Activated T-helper 2 cell treated with anti-CD3 and anti-CD28 coated beads, Interferon-gamma antibody, Interleukin-2, Interleukin-4, amounts not matched to agents 10 μg/mL and 5 μg/mL and 100 μg/mL, durations not matched to agents 14 hours and 24 hours and 36 hours (primary cell): ENCODE data around the gene S100A5. TPM values are rescaled to one million over a fixed set of nuclear protein-coding genes. Genes with fewer than 3 reads are reported as not detected.
"Not testable (repeated sequence)": the region's sequence is repeated elsewhere in the genome, so short reads cannot be mapped to it uniquely, and the experiment has no call there.

ENCODE experiments used
- DNase-seq: peaks from one replicate; pipeline ENCODE4 v3.0.0; 2021; ENCODE audit warnings: low spot score
- H3K27ac Mint-ChIP-seq: one replicate; pipeline ENCODE4 v1.8.0; 2021; ENCODE audit warnings: mixed read lengths
- H3K27me3 Mint-ChIP-seq: one replicate; pipeline ENCODE4 v1.8.0; 2021; ENCODE audit warnings: low read depth, mixed read lengths
- H3K36me3 Mint-ChIP-seq: one replicate; pipeline ENCODE4 v1.8.0; 2021; ENCODE audit warnings: low read depth, mixed read lengths
- H3K4me1 Mint-ChIP-seq: one replicate; pipeline ENCODE4 v1.8.0; 2021; ENCODE audit warnings: low read depth, mixed read lengths
- H3K4me3 Mint-ChIP-seq: one replicate; pipeline ENCODE4 v1.8.0; 2021; ENCODE audit warnings: low read depth, mild to moderate bottlenecking, moderate library complexity, mixed read lengths
- H3K9me3 Mint-ChIP-seq: one replicate; pipeline ENCODE4 v1.8.0; 2021; ENCODE audit warnings: mixed read lengths
- intact Hi-C: fragments of 100-400 bp; cut with micrococcal nuclease; formaldehyde crosslinking; loops from one replicate; pipeline ENCODE4 v1.15.1; 2023
- total RNA-seq: library from RNA; stranded (reverse); gene quantifications from 2 replicates; pipeline ENCODE4 v1.2.3, GENCODE V29; 2022

Gene S100A5, protein sequence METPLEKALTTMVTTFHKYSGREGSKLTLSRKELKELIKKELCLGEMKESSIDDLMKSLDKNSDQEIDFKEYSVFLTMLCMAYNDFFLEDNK
- 1.8 and 2.4 TPM in 2 replicates for total RNA-seq

DNA sequence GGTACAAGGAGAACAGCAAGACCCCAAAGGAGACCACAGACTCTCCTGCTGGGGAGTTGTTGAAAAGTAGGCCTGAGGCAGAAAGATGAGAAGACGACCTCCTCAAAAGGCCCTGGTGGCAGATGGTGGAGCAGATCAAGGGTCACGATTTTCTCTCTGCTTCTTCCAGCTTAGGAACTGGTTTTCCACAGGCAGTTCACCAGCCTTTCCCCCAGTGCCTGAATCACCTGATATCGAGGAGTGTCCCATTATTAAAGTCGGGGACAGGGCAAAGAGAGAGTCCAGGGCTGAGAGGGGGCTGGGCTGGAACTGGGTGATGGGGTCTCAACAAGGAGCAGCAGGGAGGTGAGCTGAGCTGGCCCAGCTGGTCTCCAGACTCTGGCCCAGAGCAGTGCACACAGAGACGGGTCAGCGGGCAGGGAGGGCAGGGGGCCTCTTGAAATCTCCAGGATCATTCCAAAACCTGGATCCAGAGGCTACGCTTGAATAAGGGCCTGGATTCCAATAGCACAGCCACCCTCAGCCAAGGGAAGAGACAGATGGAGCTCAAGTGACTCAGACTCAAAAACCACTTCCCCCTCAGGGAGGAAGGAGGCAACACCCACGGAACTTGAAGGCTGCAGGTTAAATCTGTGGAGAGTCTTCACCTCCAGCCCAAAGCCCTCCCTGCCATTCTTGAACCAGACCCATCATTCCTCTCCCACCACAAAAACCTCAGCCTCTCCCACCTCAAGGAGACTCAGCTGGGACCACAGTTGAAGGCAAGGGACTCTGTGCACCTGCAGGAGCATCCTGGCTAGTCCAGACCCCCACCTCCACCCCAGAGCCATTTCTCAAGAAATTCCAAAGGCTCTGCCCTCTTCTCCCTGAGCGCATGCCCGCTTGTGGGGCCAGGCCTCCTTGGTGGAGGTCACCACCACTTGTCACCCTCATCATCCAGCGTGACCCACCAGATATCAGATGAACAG is at the start of gene S100A5:
TSS of gene S100A5 (minus strand) at position 541 of the 968 bp plus-strand sequence. CDS start 743 bp downstream, outside the sequence.
- Mint-ChIP-seq H3K27ac (peak within 1 kb of the TSS; percentile 89), H3K36me3 (peaks cover 33% of the 10 kb centered on the region), H3K4me1 (peaks cover 67% of the 10 kb centered on the region), H3K9me3 (no peaks in the 10 kb centered on the region), H3K4me3 (peak within 1 kb of the TSS; percentile 56), H3K27me3 (no peaks in the 10 kb centered on the region)
- DNase-seq, result peak; percentile 49
- intact Hi-C loops, result loop anchor here (10.0 kb wide), 1 partner anchor 424 kb away; the partner anchor contains the start of genes CREB3L4 and SLC39A1

DNA sequence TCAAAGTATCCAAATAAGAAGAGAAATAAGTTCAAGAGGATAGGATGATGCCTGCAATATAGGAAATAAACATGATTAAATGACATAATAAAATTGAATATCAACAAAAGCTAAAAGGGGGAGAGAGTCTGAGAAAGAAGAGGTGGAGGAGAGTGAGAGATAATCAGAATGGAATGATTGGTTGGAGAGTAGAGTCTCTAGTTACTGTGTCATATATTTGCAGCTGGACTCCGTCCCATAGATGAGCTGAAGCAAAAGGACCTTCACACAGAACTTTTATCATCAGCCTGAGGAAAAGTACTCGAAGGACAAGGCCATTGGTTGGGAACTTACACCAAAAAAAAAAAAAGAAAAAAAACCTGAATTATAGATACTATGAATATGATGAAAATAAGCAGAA is 47.7 kb upstream of the S100A5 start:
- no peak for DNase-seq
- Mint-ChIP-seq H3K27me3 (peaks cover 14% of the 10 kb centered on the region), H3K4me3 (no peak overlapping the region), H3K9me3 (no peaks in the 10 kb centered on the region), H3K27ac (no peak overlapping the region), H3K4me1 (no peaks in the 10 kb centered on the region), H3K36me3 (no peaks in the 10 kb centered on the region)
- intact Hi-C loops, result no loop called here

DNA sequence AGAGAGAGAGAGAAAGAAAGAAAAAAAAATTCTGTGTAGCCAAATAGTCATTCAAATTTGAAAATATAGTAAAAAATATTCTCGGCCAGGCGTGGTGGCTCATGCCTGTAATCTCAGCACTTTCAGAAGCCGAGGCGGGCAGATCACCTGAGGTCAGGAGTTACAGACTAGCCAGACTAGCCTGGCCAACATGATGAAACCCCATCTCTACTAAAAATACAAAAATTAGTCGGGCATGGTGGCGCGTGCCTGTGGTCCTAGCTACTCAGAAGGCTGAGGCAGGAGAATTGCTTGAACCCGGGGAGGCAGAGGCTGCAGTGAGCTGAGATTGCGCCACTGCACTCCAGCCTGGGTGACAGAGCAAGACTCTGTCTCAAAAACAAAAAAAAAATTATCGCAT is 47.3 kb upstream of the S100A5 start:
- peaks cover 14% of the 10 kb centered on the region for H3K27me3 Mint-ChIP-seq
- H3K36me3 Mint-ChIP-seq, DNase-seq, intact Hi-C loops, H3K9me3 Mint-ChIP-seq, H3K27ac Mint-ChIP-seq, H3K4me3 Mint-ChIP-seq, H3K4me1 Mint-ChIP-seq: not testable (repeated sequence)

DNA sequence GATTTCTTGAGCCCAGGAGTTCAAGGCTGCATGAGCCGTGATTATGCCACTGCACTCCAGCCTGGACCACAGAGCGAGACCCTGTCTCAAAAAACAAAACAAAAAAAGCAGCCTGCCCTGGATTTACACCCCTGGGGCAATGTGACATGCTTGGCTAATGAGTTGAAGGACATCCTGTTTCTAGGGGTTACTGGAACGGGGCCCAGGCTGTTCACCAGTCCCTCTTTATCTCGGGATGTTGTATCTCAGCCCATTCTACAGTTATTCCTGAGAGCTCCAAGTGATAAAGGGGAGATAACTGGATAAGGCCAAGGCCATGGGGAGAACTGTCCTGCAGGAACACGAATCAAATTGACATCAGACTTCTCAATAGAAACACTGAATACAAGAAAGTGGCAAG is 46.6 kb upstream of the S100A5 start:
- Mint-ChIP-seq H3K27ac (no peak overlapping the region), H3K36me3 (no peaks in the 10 kb centered on the region), H3K9me3 (no peaks in the 10 kb centered on the region), H3K4me3 (no peak overlapping the region), H3K27me3 (peaks cover 14% of the 10 kb centered on the region), H3K4me1 (no peaks in the 10 kb centered on the region)
- intact Hi-C loops, result no loop called here
- no peak for DNase-seq

DNA sequence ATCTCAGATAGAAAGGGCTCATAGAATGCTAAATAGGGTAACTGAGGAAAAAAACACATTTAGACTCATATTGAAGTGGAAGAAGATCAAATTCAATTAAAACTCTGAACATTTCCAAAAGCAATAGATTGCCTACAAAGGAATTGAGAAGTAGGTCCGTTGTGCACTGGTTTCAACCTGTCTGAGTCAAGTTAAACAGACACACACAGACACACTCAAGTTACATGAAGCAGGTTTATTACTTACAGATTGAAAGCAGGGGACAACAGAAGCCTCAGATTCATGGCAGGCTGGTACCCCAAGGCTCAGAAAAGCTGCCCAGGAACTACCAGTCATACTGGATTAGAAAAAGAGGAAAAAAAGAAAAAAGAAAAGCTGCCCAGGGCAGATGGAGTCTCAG is 45.6 kb upstream of the S100A5 start:
- H3K27me3 Mint-ChIP-seq, result peaks cover 14% of the 10 kb centered on the region
- DNase-seq, result no peak

DNA sequence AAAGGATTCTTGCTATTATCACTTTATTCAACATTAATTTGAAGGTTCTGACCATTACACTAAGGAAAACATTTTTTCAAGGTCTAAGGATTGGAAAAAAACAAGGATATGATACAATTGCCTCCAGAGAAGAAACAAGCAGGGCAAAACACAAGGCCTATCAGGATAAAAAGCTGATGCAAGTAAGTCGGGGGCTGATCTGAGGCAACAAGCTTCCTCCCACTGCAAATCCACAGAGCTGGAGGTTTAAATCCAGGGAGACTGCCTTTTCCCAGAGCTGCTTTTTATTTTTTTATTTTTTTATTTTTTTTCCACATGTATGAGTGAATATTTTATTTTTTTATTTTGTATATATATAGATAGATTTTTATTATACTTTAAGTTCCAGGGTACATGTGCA is 44.3 kb upstream of the S100A5 start:
- H3K4me1 Mint-ChIP-seq, result no peaks in the 10 kb centered on the region
- intact Hi-C loops, result no loop called here
- no peak overlapping the region for H3K4me3 Mint-ChIP-seq
- no peaks in the 10 kb centered on the region for H3K36me3 Mint-ChIP-seq
- H3K9me3 Mint-ChIP-seq, result no peaks in the 10 kb centered on the region
- peaks cover 14% of the 10 kb centered on the region for H3K27me3 Mint-ChIP-seq
- DNase-seq, result no peak
- no peak overlapping the region for H3K27ac Mint-ChIP-seq

More for the DNA sequence above, 45.6 kb upstream of the S100A5 start:
- Mint-ChIP-seq H3K36me3 (no peaks in the 10 kb centered on the region), H3K4me3 (no peak overlapping the region), H3K9me3 (no peaks in the 10 kb centered on the region), H3K27ac (no peak overlapping the region), H3K4me1 (no peaks in the 10 kb centered on the region)
- intact Hi-C loops, result no loop called here

DNA sequence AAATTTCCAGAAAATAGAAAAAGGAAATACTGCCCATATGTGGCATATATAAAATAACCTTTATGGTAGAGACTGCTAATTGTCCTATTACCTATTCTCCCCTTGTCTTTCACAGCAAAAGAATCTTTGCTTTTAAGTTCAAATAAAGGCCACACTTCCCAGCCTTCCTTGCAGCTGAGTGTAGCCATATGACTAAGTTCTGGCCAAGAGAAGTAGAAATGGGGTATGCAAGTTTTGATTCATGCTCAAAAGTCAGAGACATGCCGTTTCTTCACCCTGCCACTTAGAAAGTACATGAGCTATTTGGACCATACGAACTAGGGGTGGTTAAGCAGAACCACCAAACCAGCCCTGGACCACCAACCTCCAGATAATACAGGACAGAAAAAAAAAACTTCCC is 43.2 kb upstream of the S100A5 start:
- Mint-ChIP-seq H3K9me3 (no peaks in the 10 kb centered on the region), H3K27me3 (peaks cover 17% of the 10 kb centered on the region), H3K36me3 (no peaks in the 10 kb centered on the region), H3K27ac (no peak overlapping the region), H3K4me1 (no peaks in the 10 kb centered on the region), H3K4me3 (no peak overlapping the region)
- DNase-seq, result no peak
- intact Hi-C loops, result no loop called here

DNA sequence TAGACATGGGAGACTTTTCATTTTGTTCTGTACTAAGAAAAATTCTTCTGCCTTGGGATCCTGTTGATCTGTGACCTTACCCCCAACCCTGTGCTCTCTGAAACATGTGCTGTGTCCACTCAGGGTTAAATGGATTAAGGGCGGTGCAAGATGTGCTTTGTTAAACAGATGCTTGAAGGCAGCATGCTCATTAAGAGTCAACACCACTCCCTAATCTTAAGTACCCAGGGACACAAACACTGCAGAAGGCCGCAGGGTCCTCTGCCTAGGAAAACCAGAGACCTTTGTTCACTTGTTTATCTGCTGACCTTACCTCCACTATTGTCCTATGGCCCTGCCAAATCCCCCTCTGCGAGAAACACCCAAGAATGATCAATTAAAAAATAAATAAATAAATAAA is 42.8 kb upstream of the S100A5 start:
- DNase-seq, H3K36me3 Mint-ChIP-seq, H3K4me3 Mint-ChIP-seq, H3K4me1 Mint-ChIP-seq, H3K9me3 Mint-ChIP-seq, H3K27ac Mint-ChIP-seq, intact Hi-C loops: not testable (repeated sequence)
- peaks cover 21% of the 10 kb centered on the region for H3K27me3 Mint-ChIP-seq

DNA sequence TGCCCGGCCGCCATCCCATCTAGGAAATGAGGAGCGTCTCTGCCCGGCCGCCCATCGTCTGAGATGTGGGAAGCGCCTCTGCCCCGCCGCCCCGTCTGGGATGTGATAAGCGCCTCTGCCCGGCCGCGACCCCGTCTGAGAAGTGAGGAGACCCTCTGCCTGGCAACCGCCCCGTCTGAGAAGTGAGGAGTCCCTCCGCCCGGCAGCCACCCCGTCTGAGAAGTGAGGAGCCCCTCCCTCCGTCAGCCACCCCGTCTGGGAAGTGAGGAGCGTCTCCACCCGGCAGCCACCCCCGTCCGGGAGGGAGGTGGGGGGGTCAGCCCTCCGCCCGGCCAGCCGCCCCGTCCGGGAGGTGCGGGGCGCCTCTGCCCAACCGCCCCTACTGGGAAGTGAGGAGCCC is 42.1 kb upstream of the S100A5 start:
- H3K4me1 Mint-ChIP-seq, H3K27ac Mint-ChIP-seq, intact Hi-C loops, H3K36me3 Mint-ChIP-seq, H3K9me3 Mint-ChIP-seq, H3K4me3 Mint-ChIP-seq, DNase-seq: not testable (repeated sequence)
- peaks cover 28% of the 10 kb centered on the region for H3K27me3 Mint-ChIP-seq

DNA sequence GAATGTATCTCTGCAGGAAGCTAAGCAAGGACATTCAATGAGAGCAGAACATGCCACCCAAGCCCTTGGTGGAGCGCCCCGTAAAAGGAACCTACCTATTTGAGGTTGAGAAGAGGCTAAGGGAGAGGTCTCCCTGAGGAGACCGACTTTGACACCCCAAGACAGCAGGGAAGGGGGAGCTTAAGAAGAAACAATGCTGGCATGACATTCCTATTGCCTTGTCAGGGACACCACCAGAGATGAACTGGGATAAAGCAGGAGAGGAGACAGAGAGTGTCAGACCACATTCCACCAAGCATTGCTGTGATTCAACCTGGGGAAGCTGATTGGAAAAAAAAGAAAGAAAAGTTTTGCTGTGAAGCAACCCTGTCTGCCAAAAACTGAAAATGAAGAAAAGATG is 38.2 kb upstream of the S100A5 start:
- Mint-ChIP-seq H3K27me3 (peaks cover 25% of the 10 kb centered on the region), H3K4me3 (no peak overlapping the region), H3K9me3 (no peaks in the 10 kb centered on the region), H3K27ac (no peak overlapping the region), H3K36me3 (no peaks in the 10 kb centered on the region), H3K4me1 (no peaks in the 10 kb centered on the region)
- DNase-seq, result no peak
- intact Hi-C loops, result no loop called here

DNA sequence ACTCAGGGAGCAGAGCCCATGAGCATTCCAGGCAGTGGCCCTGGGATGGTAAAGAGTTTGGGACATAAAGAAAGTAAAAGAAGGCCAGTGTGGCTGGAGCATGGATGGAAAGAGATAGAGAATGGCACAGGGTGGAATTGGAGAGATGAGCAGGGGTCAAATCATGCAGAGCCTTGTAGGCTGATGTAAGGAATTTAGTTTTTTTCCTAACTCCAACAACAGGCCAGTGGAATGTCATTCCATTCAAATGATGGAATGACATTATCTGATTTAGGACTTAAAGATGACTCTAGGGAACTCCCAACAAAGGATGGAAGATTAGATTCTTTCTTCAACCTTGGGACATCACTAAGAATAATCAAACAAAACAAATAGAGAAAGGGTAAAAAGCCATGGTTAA is 37.8 kb upstream of the S100A5 start:
- intact Hi-C loops, result no loop called here
- Mint-ChIP-seq H3K36me3 (no peaks in the 10 kb centered on the region), H3K4me1 (no peaks in the 10 kb centered on the region), H3K9me3 (no peaks in the 10 kb centered on the region), H3K27ac (no peak overlapping the region), H3K4me3 (no peak overlapping the region), H3K27me3 (peaks cover 25% of the 10 kb centered on the region)
- DNase-seq, result no peak

DNA sequence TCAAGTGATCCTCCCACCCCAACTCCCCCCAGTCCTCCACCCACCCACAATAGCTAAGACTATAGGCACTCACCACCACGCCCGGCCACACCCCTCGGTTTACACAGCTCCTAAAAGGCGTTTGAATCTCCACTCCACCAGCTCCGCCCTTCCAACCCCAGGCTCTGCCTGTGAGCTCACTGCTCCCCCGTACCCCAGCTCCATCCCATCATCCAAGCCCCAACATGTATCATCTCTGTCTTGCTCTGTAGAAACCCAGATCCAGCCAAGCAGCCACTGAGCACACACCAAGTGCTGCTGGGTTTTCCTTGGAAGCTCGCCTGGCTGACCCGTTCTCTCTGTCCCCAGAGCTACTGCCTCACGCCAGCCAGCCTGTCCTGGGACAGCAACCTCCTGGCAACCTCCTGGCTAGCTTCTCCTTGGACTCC is 36.9 kb upstream of the S100A5 start:
- no peak for DNase-seq
- Mint-ChIP-seq H3K36me3 (no peaks in the 10 kb centered on the region), H3K9me3 (no peaks in the 10 kb centered on the region), H3K4me3 (no peak overlapping the region), H3K27me3 (peaks cover 25% of the 10 kb centered on the region), H3K4me1 (peaks cover 7% of the 10 kb centered on the region), H3K27ac (no peak overlapping the region)
- intact Hi-C loops, result no loop called here

DNA sequence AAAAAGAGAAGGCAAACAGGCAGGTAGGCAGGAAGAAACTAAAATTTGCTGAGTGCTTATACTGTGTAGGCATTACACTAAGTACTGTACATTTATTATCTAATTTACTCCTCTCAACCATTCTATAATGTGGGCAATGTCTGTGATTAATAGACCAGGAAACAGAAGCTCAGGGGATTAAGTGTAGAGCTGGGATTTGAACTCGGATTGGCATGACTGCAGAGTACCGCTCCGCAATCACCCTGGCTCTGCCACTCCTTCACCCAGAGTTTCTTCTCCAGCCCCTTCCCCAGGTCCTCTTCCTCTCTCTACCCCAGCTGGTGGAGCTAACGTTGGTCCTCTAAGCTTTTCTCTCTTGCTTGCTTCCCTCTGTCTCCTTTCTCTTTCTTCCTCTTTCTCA is 36.4 kb upstream of the S100A5 start:
- Mint-ChIP-seq H3K4me3 (no peak overlapping the region), H3K27me3 (peaks cover 25% of the 10 kb centered on the region), H3K9me3 (no peaks in the 10 kb centered on the region), H3K4me1 (peaks cover 9% of the 10 kb centered on the region), H3K27ac (no peak overlapping the region), H3K36me3 (no peaks in the 10 kb centered on the region)
- no peak for DNase-seq
- intact Hi-C loops, result no loop called here
